ENCODE results near the gene MKRN2. TPM values are rescaled to one million over a fixed set of nuclear protein-coding genes. Genes with fewer than 3 reads are reported as not detected.

Gene MKRN2
- total and polyA plus RNA-seq, 7 donors = 11.6 to 37.4 (median 27.4) TPM

DNA sequence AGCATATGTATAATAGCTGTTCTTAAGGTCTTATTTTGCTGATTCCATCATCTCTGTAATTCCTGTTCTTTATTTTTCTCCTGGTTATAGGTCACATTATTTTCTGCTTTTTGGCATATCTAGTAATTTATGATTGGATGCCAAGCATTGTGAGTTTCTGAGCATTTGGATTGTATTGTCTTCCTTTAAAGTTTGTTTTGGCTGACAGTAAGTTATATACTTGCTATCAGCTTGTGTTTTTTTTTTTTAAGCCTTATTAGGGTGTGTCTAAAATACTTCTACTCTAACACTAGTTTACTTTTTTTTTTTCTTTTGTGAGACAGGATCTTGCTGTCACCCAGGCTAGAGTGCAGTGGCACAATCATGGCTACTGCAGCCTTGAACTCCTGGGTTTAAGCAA is 10.1 kb downstream of the MKRN2 start:
- Histone ChIP-seq H3K36me3 (peaks cover 19 to 28% (median 24%) of the 10 kb centered on the region in 4 donors), H3K27ac (no peak overlapping the region), H3K4me3 (no peak overlapping the region), H3K4me1 (peaks cover 0 to 19% (median 11%) of the 10 kb centered on the region in 4 donors), H3K9me3 (no peaks in the 10 kb centered on the region), H3K27me3 (no peaks in the 10 kb centered on the region)
- no peak for DNase-seq
- no peak for TF ChIP-seq POLR2A (IDR thresholded peaks at IDR 0.05)
- intact Hi-C loops (cut with DNase I) = no loop called here

DNA sequence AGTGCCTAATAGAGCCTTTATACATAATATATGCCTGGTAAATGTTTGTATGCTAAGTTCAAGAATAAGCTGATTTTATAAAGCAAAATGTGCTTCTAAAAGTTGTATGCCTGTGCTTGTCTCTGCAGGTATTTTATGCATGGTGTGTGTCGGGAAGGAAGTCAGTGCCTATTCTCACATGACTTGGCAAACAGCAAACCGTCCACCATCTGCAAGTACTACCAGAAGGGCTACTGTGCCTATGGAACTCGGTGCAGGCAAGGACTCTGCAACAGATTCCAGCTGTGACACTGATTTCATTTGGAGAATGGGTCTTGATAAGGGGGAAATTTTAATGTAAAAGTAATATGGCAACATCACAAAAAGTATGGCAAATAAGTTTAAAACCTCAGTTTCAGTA is 11.9 kb downstream of the MKRN2 start:
- H3K4me1 ChIP-seq = peaks cover 0 to 6% (median 0%) of the 10 kb centered on the region in 4 donors
- no peak overlapping the region for H3K27ac ChIP-seq
- no peak overlapping the region for H3K4me3 ChIP-seq
- TF ChIP-seq, protein P1, sequence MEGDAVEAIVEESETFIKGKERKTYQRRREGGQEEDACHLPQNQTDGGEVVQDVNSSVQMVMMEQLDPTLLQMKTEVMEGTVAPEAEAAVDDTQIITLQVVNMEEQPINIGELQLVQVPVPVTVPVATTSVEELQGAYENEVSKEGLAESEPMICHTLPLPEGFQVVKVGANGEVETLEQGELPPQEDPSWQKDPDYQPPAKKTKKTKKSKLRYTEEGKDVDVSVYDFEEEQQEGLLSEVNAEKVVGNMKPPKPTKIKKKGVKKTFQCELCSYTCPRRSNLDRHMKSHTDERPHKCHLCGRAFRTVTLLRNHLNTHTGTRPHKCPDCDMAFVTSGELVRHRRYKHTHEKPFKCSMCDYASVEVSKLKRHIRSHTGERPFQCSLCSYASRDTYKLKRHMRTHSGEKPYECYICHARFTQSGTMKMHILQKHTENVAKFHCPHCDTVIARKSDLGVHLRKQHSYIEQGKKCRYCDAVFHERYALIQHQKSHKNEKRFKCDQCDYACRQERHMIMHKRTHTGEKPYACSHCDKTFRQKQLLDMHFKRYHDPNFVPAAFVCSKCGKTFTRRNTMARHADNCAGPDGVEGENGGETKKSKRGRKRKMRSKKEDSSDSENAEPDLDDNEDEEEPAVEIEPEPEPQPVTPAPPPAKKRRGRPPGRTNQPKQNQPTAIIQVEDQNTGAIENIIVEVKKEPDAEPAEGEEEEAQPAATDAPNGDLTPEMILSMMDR (IDR thresholded peaks at IDR 0.05) = no peak
- TF ChIP-seq POLR2A (IDR thresholded peaks at IDR 0.05) (no peak), EP300 (IDR thresholded peaks at IDR 0.05) (no peak), POLR2AphosphoS5 (IDR thresholded peaks at IDR 0.05) (no peak)
- no peaks in the 10 kb centered on the region for H3K9me3 ChIP-seq
- H3K27me3 ChIP-seq = no peaks in the 10 kb centered on the region
- intact Hi-C loops (cut with DNase I) = no loop called here
- 81 to 89% methylated on average over 3 of the region's 3 CpGs for WGBS, 2 donors
- no peak for DNase-seq
- H3K36me3 ChIP-seq = peaks cover 35 to 46% (median 40%) of the 10 kb centered on the region in 4 donors

DNA sequence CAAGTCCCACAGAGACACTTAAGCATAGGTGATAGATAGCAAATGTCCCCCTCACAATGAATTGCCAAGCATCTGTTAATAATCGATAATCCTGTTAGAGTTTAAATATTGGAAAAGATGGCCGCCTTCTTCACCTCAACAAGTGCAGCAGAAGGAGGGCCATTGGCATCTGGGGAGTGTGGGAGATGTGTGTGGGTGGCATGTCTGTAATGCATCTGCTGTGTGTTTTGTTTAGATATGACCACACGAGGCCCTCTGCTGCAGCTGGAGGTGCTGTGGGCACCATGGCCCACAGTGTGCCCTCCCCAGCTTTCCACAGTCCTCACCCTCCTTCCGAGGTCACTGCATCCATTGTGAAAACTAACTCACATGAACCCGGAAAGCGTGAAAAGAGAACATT is 12.9 kb downstream of the MKRN2 start:
- 88 to 91% methylated on average over 6 of the region's 6 CpGs for WGBS, 2 donors
- H3K36me3 ChIP-seq = peaks cover 41 to 57% (median 50%) of the 10 kb centered on the region in 4 donors
- H3K27ac ChIP-seq = no peak overlapping the region
- H3K9me3 ChIP-seq = no peaks in the 10 kb centered on the region
- no peak for DNase-seq
- H3K4me3 ChIP-seq = no peak overlapping the region
- intact Hi-C loops (cut with DNase I) = no loop called here
- H3K4me1 ChIP-seq = peaks cover 0 to 3% (median 0%) of the 10 kb centered on the region in 4 donors
- no peaks in the 10 kb centered on the region for H3K27me3 ChIP-seq
- TF ChIP-seq, protein P1 (IDR thresholded peaks at IDR 0.05) = no peak
- TF ChIP-seq POLR2A (IDR thresholded peaks at IDR 0.05) (no peak), POLR2AphosphoS5 (IDR thresholded peaks at IDR 0.05) (no peak), EP300 (IDR thresholded peaks at IDR 0.05) (no peak)

DNA sequence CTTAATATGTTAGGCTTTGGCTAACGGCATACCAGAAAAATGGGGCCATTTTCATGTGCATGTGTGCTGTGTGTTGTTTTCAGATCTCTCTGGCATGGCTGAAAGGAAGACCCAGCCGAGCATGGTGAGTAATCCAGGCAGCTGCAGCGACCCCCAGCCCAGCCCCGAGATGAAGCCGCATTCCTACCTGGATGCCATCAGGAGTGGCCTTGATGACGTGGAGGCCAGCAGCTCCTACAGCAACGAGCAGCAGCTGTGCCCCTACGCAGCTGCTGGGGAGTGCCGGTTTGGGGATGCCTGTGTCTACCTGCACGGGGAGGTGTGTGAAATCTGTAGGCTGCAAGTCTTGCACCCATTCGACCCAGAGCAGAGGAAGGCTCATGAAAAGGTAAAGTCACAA is 15.1 kb downstream of the MKRN2 start:
- Histone ChIP-seq H3K27me3 (no peaks in the 10 kb centered on the region), H3K36me3 (peaks cover 41 to 78% (median 68%) of the 10 kb centered on the region in 4 donors), H3K9me3 (no peaks in the 10 kb centered on the region), H3K4me1 (no peaks in the 10 kb centered on the region), H3K4me3 (no peak overlapping the region), H3K27ac (no peak overlapping the region)
- intact Hi-C loops (cut with DNase I) = no loop called here
- no peak for TF ChIP-seq EP300 (IDR thresholded peaks at IDR 0.05)
- DNase-seq = no peak
- 95 to 96% methylated on average over 11 of the region's 11 CpGs for WGBS, 2 donors

DNA sequence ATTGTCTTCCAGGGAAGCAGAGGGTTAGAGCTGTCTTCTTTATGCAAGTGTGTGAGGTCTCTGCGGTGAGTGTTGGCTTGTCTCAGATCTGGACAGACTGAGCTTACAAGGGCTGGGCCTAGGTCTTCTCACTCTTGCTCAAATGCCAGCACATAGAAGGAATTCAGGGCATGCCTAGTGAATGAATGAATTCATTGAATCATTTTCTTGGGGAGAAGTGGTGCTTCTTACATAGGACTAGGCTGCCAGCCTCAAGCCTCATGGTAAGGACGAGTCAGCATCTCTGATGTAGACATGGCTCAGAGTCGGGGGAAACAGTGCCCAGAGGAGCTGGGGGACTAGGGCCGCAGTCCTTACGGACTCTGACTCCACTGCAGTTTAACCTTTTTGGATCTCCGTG is 17.2 kb downstream of the MKRN2 start:
- TF ChIP-seq EP300 (IDR thresholded peaks at IDR 0.05) = no peak
- no peak for TF ChIP-seq POLR2AphosphoS5 (IDR thresholded peaks at IDR 0.05)
- no peak for TF ChIP-seq POLR2A (IDR thresholded peaks at IDR 0.05)
- TF ChIP-seq, protein P1 (IDR thresholded peaks at IDR 0.05) = no peak

DNA sequence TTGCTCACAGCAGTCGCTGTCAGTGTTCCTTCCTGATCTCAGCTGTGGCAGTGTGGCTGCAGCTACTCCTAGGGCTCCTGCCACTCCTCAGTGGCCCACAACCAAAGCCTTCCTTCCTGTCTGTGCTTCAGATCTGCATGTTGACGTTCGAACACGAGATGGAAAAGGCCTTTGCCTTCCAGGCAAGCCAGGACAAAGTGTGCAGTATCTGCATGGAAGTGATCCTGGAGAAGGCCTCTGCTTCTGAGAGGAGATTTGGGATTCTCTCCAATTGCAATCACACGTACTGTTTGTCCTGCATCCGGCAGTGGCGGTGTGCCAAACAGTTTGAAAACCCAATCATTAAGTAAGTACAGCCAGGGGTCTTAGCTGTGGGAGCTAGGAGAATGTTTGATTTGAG is 17.8 kb downstream of the MKRN2 start:
- no peak for DNase-seq
- no peaks in the 10 kb centered on the region for H3K9me3 ChIP-seq
- TF ChIP-seq, protein P1 (IDR thresholded peaks at IDR 0.05) = no peak
- TF ChIP-seq POLR2AphosphoS5 (IDR thresholded peaks at IDR 0.05) (no peak), EP300 (IDR thresholded peaks at IDR 0.05) (no peak), POLR2A (IDR thresholded peaks at IDR 0.05) (no peak)
- H3K4me3 ChIP-seq = no peak overlapping the region
- H3K27me3 ChIP-seq = no peaks in the 10 kb centered on the region
- intact Hi-C loops (cut with DNase I) = no loop called here
- no peak overlapping the region for H3K27ac ChIP-seq
- 48 to 70% methylated on average over 7 of the region's 7 CpGs for WGBS, 2 donors
- H3K36me3 ChIP-seq = peaks cover 38 to 100% (median 83%) of the 10 kb centered on the region in 4 donors
- no peaks in the 10 kb centered on the region for H3K4me1 ChIP-seq

More for the DNA sequence above, 17.2 kb downstream of the MKRN2 start:
- H3K4me3 ChIP-seq = no peak overlapping the region
- H3K4me1 ChIP-seq = no peaks in the 10 kb centered on the region
- intact Hi-C loops (cut with DNase I) = no loop called here
- H3K27ac ChIP-seq = no peak overlapping the region
- no peaks in the 10 kb centered on the region for H3K9me3 ChIP-seq
- no peaks in the 10 kb centered on the region for H3K27me3 ChIP-seq
- no peak for DNase-seq
- 95 to 96% methylated on average over 6 of the region's 6 CpGs for WGBS, 2 donors
- H3K36me3 ChIP-seq = peaks cover 41 to 99% (median 80%) of the 10 kb centered on the region in 4 donors
